IPS-20b (cell line): ENCODE results near the gene DOK5.

ENCODE experiments used
- H3K27ac ChIP-seq: one replicate; pipeline ENCODE4 v1.5.1; 2013; ENCODE audit warnings: low read length
- H3K27me3 ChIP-seq: 2 replicates; pipeline ENCODE4 v1.6.1; 2013; ENCODE audit warnings: mild to moderate bottlenecking, low read length, inconsistent platforms; ENCODE audit not compliant: insufficient read depth
- H3K36me3 ChIP-seq: 2 replicates; pipeline ENCODE4 v1.6.1; 2013; ENCODE audit warnings: low read depth, mild to moderate bottlenecking, inconsistent platforms, low read length, moderate library complexity; ENCODE audit not compliant: insufficient read depth
- H3K4me1 ChIP-seq: 2 replicates; pipeline ENCODE4 v1.6.1; 2013; ENCODE audit warnings: mild to moderate bottlenecking, control low read depth, inconsistent platforms, low read length, moderate library complexity; ENCODE audit not compliant: insufficient read depth
- H3K4me3 ChIP-seq: 2 replicates; pipeline ENCODE4 v1.5.1; 2013; ENCODE audit warnings: mild to moderate bottlenecking, low read length, inconsistent platforms
- H3K9ac ChIP-seq: 2 replicates; pipeline ENCODE4 v1.6.1; 2013; ENCODE audit warnings: low read depth, mild to moderate bottlenecking, inconsistent platforms, low read length, moderate library complexity
- H3K9me3 ChIP-seq: 2 replicates; pipeline ENCODE4 v1.6.1; 2013; ENCODE audit warnings: mild to moderate bottlenecking, low read depth, low read length, inconsistent platforms; ENCODE audit not compliant: insufficient read depth

Gene DOK5

GRCh38 chr20:54661265-54661664 lies 185.9 kb downstream of the DOK5 start:
- Histone ChIP-seq H3K27ac (no peak overlapping the region), H3K4me1 (peaks cover 23% of the 10 kb centered on the region; the same call in 1 of the 2 replicates), H3K9ac (no peak overlapping the region), H3K27me3 (peaks cover 31% of the 10 kb centered on the region; the same call in 1 of the 2 replicates), H3K36me3 (no peaks in the 10 kb centered on the region), H3K4me3 (no peak overlapping the region), H3K9me3 (no peaks in the 10 kb centered on the region; the same call in 1 of the 2 replicates)

GRCh38 chr20:54661880-54662465 lies 186.6 kb downstream of the DOK5 start:
- Histone ChIP-seq H3K4me1 (peaks cover 23% of the 10 kb centered on the region; the same call in 1 of the 2 replicates), H3K4me3 (no peak overlapping the region), H3K27me3 (peaks cover 31% of the 10 kb centered on the region; the same call in 1 of the 2 replicates), H3K9ac (no peak overlapping the region), H3K9me3 (no peaks in the 10 kb centered on the region; the same call in 1 of the 2 replicates), H3K36me3 (no peaks in the 10 kb centered on the region), H3K27ac (no peak overlapping the region)

DNA sequence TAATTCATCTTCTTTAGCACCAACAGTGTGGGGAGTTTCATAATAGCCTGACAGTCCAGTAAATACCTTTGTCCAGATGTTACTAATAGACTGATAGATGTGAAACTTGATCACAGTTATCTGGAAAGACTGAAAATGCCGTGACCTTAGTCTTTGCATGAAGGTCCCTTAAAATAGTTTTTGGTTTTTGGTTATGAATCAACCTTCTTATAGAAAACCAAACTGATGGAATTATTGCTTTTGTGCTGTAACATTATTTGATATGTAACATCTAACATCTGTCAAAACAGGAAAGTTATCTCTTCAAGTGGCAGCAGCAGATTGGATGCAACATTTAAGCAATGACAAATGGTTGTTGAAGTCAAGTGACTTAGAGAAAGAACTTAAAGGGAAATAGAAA lies 190.4 kb downstream of the DOK5 start:
- Histone ChIP-seq H3K36me3 (no peaks in the 10 kb centered on the region), H3K9me3 (no peaks in the 10 kb centered on the region; the same call in 1 of the 2 replicates), H3K9ac (no peak overlapping the region), H3K27ac (no peak overlapping the region), H3K27me3 (peaks cover 27% of the 10 kb centered on the region; the same call in 1 of the 2 replicates), H3K4me1 (peaks cover 19% of the 10 kb centered on the region; the same call in 1 of the 2 replicates), H3K4me3 (no peak overlapping the region)

DNA sequence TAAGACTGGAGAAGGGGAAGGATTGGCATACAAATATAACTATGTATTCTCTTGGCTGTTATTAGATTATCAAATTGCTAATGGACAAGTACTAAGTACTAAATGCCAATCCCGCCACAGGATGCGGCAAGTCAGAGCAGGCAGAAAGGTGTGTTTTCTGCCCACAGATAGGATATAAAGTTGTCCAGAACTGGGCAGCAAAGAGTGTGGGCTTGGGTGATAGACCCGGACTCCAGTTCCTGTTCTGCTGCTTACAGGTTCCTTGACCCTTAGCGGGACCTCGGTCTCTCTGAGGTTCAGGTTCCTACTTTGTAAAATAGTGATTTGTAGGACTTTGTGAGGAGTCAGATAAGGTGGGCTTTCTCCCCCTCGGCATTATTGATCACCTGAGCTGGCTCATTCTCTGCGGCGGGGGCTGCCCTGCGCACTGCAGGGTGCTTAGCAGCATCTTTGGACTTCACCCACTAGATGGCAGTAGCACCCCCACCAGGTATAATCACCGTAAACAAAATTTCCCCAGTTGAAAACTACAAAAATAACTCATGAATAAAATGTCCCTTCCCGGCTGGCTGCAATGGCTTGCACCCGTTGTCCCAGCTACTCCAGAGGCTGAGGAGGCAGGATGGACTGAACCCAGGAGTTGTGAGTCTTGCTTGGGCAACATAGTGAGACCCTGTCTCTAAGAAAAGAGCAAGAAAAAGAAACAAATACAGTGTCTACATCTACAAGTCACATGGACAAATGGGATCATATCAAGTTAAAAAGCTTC lies 193.1 kb downstream of the DOK5 start:
- Histone ChIP-seq H3K4me3 (no peak overlapping the region), H3K27ac (no peak overlapping the region), H3K27me3 (peaks cover 3% of the 10 kb centered on the region; the same call in 1 of the 2 replicates), H3K4me1 (no peaks in the 10 kb centered on the region; the same call in 1 of the 2 replicates), H3K36me3 (no peaks in the 10 kb centered on the region), H3K9ac (no peak overlapping the region), H3K9me3 (no peaks in the 10 kb centered on the region; the same call in 1 of the 2 replicates)

DNA sequence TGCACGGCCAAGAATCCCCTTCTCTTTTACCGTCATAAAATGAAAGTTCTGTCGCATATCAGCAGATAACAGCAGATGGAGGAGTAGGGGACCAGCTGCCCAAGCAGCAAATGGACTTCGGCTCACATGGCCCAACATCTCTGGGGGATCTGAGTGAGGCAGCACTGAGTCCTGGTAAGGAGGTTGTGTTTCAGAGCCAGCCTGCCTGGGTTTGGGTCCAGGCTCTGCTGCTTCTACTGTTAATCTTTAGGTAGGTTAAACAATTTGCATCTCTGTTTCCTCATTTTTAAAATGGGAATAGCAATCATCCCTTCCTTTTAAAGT lies 193.6 kb downstream of the DOK5 start:
- no peak overlapping the region for H3K9ac ChIP-seq
- H3K27me3 ChIP-seq = no peaks in the 10 kb centered on the region
- no peaks in the 10 kb centered on the region; the same call in 1 of the 2 replicates for H3K9me3 ChIP-seq
- no peak overlapping the region for H3K4me3 ChIP-seq
- H3K36me3 ChIP-seq = no peaks in the 10 kb centered on the region
- H3K27ac ChIP-seq = no peak overlapping the region
- no peaks in the 10 kb centered on the region; the same call in 1 of the 2 replicates for H3K4me1 ChIP-seq

DNA sequence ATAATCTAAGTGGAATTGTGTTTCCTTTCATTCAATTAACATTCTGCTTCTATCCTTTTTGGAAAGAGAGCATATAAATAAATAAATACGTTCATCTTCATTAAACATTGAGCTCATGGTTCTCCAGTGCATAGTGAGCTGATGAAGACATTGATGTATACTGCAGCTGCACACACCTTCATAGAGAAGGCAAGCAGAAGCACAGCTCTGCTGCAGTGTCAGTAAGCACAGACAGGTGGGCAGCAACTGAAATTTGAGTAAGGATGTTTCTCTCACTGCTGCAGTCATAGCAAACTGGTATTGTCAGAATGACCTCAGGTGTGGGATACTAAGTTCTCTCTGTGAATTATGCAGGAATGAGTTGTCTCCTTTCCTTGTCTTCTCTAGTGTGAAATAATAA lies 202.9 kb downstream of the DOK5 start:
- Histone ChIP-seq H3K27me3 (no peaks in the 10 kb centered on the region), H3K9ac (no peak overlapping the region), H3K4me3 (no peak overlapping the region), H3K36me3 (no peaks in the 10 kb centered on the region), H3K4me1 (peaks cover 4% of the 10 kb centered on the region; the same call in 1 of the 2 replicates), H3K27ac (no peak overlapping the region), H3K9me3 (no peaks in the 10 kb centered on the region)

DNA sequence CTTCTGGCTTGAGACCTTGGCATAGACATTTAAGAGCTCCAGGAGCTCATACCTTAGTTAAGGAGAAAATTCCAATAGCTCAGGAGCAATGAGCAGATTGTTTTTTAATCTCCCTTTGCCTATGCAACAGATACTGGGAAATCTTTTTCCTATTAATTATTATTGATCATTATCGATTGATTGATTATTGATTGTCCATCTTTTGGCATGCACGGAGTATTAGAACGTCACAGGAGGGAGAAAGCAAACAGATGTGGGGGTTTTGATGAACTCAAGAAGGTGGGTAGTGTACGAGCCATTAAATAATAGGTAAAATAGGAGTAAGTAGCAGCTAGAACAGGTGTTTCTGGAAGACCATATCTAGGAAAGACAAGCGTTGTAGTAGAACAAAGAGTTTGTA lies 205.0 kb downstream of the DOK5 start:
- no peak overlapping the region for H3K27ac ChIP-seq
- no peak overlapping the region for H3K9ac ChIP-seq
- no peaks in the 10 kb centered on the region for H3K36me3 ChIP-seq
- no peak overlapping the region for H3K4me3 ChIP-seq
- H3K27me3 ChIP-seq = no peaks in the 10 kb centered on the region
- peaks cover 4% of the 10 kb centered on the region; the same call in 1 of the 2 replicates for H3K4me1 ChIP-seq
- H3K9me3 ChIP-seq = no peaks in the 10 kb centered on the region

GRCh38 chr20:54680872-54681619 lies 205.7 kb downstream of the DOK5 start:
- H3K27ac ChIP-seq = no peak overlapping the region
- no peaks in the 10 kb centered on the region for H3K36me3 ChIP-seq
- H3K9ac ChIP-seq = no peak overlapping the region
- H3K27me3 ChIP-seq = no peaks in the 10 kb centered on the region
- peaks cover 4% of the 10 kb centered on the region; the same call in 1 of the 2 replicates for H3K4me1 ChIP-seq
- no peak overlapping the region for H3K4me3 ChIP-seq
- H3K9me3 ChIP-seq = no peaks in the 10 kb centered on the region

DNA sequence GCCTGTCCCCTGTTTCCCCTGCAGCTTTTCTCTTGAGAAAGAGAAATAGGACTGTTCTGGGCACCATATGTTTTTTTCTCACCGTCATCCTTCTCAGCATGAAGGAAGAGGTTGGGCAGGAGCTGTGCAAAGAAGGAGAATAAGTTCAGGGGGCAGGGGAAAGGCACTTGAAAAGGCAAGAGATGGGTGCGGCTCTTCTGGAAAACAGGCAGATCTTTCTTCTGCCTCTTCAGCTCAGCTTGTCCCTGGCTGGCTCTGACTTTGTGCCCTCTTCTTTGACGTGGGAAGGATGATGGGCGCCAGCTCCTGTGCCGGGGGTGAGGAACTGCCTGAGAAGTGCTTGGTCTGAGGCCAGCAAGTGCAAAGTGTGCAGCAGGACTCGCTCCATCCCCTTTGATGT lies 206.5 kb downstream of the DOK5 start:
- peaks cover 4% of the 10 kb centered on the region; the same call in 1 of the 2 replicates for H3K4me1 ChIP-seq

DNA sequence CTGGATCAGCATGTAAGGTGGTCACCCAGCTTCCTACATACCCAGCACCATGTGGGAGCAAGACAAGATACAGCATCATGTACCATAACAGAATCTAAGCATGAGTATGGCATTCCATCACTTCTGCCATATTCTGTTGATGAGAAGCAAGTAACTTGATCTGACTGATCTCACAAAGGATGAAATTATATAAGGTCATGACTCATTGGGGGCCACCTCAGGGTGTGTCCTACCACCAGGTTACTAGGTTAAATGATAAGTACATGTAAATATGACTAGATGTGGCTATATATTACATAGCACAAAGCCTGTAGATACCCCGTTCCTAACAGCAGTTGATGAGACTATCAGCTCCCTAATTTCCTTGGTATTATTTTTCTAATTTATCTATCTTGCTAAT lies 213.1 kb downstream of the DOK5 start:
- H3K9me3 ChIP-seq = no peaks in the 10 kb centered on the region
- H3K9ac ChIP-seq = no peak overlapping the region
- H3K27ac ChIP-seq = no peak overlapping the region
- H3K4me3 ChIP-seq = no peak overlapping the region
- H3K4me1 ChIP-seq = peaks cover 4% of the 10 kb centered on the region; the same call in 1 of the 2 replicates
- H3K27me3 ChIP-seq = no peaks in the 10 kb centered on the region
- H3K36me3 ChIP-seq = no peaks in the 10 kb centered on the region

More for the DNA sequence above, 206.5 kb downstream of the DOK5 start:
- Histone ChIP-seq H3K27ac (no peak overlapping the region), H3K36me3 (no peaks in the 10 kb centered on the region), H3K9me3 (no peaks in the 10 kb centered on the region), H3K9ac (no peak overlapping the region), H3K4me3 (no peak overlapping the region), H3K27me3 (no peaks in the 10 kb centered on the region)

DNA sequence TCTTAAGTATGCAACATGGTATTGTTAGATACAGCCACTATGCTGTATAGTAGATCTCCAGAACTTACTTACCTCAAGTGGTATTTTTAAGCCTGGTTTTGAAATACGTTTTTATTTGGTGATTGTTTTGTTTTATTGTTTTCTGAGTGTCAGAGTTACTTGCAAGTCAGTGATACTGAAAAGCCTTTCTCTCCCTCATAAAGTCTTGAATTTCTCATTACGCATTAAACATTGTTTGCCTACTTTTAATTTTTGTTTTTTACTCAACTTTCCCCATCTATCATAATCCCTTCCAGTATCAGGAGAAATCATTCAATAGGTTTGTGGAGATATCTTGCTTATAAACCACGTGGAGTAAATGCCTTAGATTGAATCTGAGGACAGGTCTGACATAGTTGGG lies 214.9 kb downstream of the DOK5 start:
- Histone ChIP-seq H3K9ac (no peak overlapping the region), H3K27ac (no peak overlapping the region), H3K36me3 (no peaks in the 10 kb centered on the region), H3K4me3 (no peak overlapping the region), H3K27me3 (no peaks in the 10 kb centered on the region), H3K4me1 (peaks cover 4% of the 10 kb centered on the region; the same call in 1 of the 2 replicates), H3K9me3 (no peaks in the 10 kb centered on the region)
